Measurements from ENCODE around the gene SFXN3.

The SFXN3 gene

DNA sequence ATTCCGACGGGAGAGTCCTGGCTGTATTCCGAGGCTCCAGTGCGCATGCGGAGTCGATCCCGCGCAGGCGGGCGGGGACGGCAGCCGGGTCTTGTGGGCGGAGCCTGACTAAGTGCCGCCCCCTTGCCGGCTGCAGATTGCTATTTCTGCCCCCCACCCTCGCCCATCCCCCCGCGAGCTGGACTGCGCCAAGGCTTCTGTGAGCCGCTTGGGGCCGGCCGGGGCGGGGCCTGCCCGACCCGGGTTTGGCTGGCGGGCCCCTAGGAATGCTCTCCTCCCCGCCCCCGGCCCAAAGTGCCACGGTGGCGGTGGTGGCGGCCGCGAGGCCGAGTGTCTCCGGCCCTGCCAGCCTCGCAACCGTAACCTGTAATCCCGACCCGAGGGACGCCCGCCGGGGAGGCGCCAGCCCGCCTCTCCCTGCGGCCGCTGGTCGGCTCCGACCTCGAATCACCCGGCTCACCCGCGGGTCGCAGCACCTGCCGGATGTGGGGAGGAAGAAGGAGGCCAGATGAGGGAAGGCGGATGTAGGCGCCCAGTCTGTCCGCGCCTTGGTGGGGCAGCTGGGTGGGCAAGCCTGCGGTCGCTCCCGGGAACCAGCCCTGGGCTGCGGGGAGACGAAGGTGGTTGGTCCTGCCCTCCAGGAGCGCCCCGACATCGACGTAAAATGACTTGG lies 30.1 kb downstream of the SFXN3 start:
- Histone ChIP-seq H3K4me3 (ENCODE audit: low read depth in 1 of 2, low read length in 2 of 2) (peak overlapping the region; percentile 67 to 71), H3K4me2 (ENCODE audit: insufficient read depth, low read length) (peak overlapping the region; percentile 77), H3K9me3 (ENCODE audit: insufficient read depth, low read length, severe bottlenecking) (no peaks in the 10 kb centered on the region), H3K27ac (ENCODE audit: low read length) (peak overlapping the region; percentile 99), H3K27me3 (ENCODE audit: insufficient read depth, low read length, poor library complexity) (no peaks in the 10 kb centered on the region), H3K9ac (ENCODE audit: low read depth, low read length) (peak overlapping the region; percentile 92), H3K4me1 (ENCODE audit: insufficient read depth, low read length) (peaks cover 61% of the 10 kb centered on the region), H3K36me3 (ENCODE audit: insufficient read depth, low read length) (peaks cover 24% of the 10 kb centered on the region), H4K20me1 (ENCODE audit: insufficient read depth, low read length) (peaks cover 25% of the 10 kb centered on the region), H2AFZ (ENCODE audit: low read depth, low read length) (peak overlapping the region; percentile 97), H3K79me2 (ENCODE audit: insufficient read depth, low read length) (peaks cover 49% of the 10 kb centered on the region)
- no peak for TF ChIP-seq EZH2 (IDR thresholded peaks at IDR 0.05; ENCODE audit: borderline replicate concordance, low read depth, low read length, severe bottlenecking)
- TF ChIP-seq, protein P1, sequence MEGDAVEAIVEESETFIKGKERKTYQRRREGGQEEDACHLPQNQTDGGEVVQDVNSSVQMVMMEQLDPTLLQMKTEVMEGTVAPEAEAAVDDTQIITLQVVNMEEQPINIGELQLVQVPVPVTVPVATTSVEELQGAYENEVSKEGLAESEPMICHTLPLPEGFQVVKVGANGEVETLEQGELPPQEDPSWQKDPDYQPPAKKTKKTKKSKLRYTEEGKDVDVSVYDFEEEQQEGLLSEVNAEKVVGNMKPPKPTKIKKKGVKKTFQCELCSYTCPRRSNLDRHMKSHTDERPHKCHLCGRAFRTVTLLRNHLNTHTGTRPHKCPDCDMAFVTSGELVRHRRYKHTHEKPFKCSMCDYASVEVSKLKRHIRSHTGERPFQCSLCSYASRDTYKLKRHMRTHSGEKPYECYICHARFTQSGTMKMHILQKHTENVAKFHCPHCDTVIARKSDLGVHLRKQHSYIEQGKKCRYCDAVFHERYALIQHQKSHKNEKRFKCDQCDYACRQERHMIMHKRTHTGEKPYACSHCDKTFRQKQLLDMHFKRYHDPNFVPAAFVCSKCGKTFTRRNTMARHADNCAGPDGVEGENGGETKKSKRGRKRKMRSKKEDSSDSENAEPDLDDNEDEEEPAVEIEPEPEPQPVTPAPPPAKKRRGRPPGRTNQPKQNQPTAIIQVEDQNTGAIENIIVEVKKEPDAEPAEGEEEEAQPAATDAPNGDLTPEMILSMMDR (IDR thresholded peaks at IDR 0.05; ENCODE audit: borderline replicate concordance, extremely low read depth, low read length, poor library complexity, severe bottlenecking): peak; percentile 2
- ATAC-seq (ENCODE audit: insufficient read depth, low read depth): peak; percentile 72
- peak; percentile 96 for DNase-seq

DNA sequence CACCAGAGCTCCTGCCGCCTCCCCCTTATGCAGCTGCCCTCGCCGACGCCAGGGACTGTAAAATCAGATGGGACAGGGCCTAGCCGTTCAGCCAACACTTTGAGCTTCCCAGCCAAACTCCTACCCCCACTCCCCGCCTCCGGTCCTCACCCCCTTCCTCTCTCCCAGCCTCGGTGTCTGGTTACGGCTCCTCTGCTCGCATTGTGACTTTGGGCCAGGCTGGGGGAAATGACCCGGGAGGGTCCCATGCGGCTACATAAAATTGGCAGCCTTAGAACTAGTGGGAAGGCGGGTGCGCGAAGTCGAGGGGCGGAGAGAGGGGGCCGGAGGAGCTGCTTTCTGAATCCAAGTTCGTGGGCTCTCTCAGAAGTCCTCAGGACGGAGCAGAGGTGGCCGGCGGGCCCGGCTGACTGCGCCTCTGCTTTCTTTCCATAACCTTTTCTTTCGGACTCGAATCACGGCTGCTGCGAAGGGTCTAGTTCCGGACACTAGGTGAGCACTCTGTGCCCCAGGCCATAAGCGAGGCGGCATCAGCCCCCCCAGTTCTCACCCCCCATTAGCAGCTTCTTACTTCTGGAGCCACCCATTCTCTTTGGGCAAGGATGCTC lies 30.7 kb downstream of the SFXN3 start, which contains the start of gene KAZALD1:
TSS of gene KAZALD1 (plus strand) at position 366 of the 608 bp plus-strand sequence. CDS start 604 bp downstream, outside the sequence.
- H3K27me3 ChIP-seq (ENCODE audit: insufficient read depth, low read length, poor library complexity): no peaks in the 10 kb centered on the region
- peak within 1 kb of the TSS; percentile 67 to 71 for H3K4me3 ChIP-seq (ENCODE audit: low read depth in 1 of 2, low read length in 2 of 2)
- peak within 1 kb of the TSS; percentile 99 for H3K27ac ChIP-seq (ENCODE audit: low read length)
- no peak for TF ChIP-seq EZH2 (IDR thresholded peaks at IDR 0.05; ENCODE audit: borderline replicate concordance, low read depth, low read length, severe bottlenecking)
- TF ChIP-seq, protein P1 (IDR thresholded peaks at IDR 0.05; ENCODE audit: borderline replicate concordance, extremely low read depth, low read length, poor library complexity, severe bottlenecking): peak; percentile 1
- DNase-seq (no peak), ATAC-seq (ENCODE audit: insufficient read depth, low read depth) (no peak)
- H4K20me1 ChIP-seq (ENCODE audit: insufficient read depth, low read length): peaks cover 19% of the 10 kb centered on the region
- H2AFZ ChIP-seq (ENCODE audit: low read depth, low read length): peak within 1 kb of the TSS; percentile 97
- peak within 1 kb of the TSS; percentile 77 for H3K4me2 ChIP-seq (ENCODE audit: insufficient read depth, low read length)
- H3K4me1 ChIP-seq (ENCODE audit: insufficient read depth, low read length): peaks cover 55% of the 10 kb centered on the region
- H3K9me3 ChIP-seq (ENCODE audit: insufficient read depth, low read length, severe bottlenecking): no peaks in the 10 kb centered on the region
- peak within 1 kb of the TSS; percentile 92 for H3K9ac ChIP-seq (ENCODE audit: low read depth, low read length)
- peaks cover 17% of the 10 kb centered on the region for H3K36me3 ChIP-seq (ENCODE audit: insufficient read depth, low read length)
- peaks cover 42% of the 10 kb centered on the region for H3K79me2 ChIP-seq (ENCODE audit: insufficient read depth, low read length)

DNA sequence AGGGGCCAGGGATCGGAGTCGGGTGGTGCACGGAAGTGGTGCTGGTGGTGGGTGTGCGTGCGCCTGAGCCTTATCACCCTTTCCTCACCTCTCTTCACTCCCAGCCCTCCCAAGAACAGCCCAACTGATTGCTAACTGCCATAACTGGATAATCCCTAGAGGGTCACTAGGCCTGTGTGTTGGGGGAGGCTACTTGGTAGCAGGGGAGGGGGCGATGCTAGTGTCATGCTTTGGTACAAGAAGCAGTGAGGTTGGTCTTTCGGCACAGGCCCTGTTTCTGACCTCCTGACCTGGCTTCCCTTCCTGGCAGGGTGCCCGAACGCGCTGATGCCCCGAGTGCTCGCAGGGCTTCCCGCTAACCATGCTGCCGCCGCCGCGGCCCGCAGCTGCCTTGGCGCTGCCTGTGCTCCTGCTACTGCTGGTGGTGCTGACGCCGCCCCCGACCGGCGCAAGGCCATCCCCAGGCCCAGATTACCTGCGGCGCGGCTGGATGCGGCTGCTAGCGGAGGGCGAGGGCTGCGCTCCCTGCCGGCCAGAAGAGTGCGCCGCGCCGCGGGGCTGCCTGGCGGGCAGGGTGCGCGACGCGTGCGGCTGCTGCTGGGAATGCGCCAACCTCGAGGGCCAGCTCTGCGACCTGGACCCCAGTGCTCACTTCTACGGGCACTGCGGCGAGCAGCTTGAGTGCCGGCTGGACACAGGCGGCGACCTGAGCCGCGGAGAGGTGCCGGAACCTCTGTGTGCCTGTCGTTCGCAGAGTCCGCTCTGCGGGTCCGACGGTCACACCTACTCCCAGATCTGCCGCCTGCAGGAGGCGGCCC lies 31.4 kb downstream of the SFXN3 start:
- no peak for TF ChIP-seq EZH2 (IDR thresholded peaks at IDR 0.05; ENCODE audit: borderline replicate concordance, low read depth, low read length, severe bottlenecking)
- TF ChIP-seq, protein P1 (IDR thresholded peaks at IDR 0.05; ENCODE audit: borderline replicate concordance, extremely low read depth, low read length, poor library complexity, severe bottlenecking): no peak
- Histone ChIP-seq H3K4me2 (ENCODE audit: insufficient read depth, low read length) (peak overlapping the region; percentile 77), H3K4me3 (ENCODE audit: low read depth in 1 of 2, low read length in 2 of 2) (peak overlapping the region in 1 of 2 experiments; percentile 71; a peak in 2 of 4 replicates), H4K20me1 (ENCODE audit: insufficient read depth, low read length) (peaks cover 13% of the 10 kb centered on the region), H3K79me2 (ENCODE audit: insufficient read depth, low read length) (peaks cover 35% of the 10 kb centered on the region), H3K27ac (ENCODE audit: low read length) (peak overlapping the region; percentile 99), H3K9ac (ENCODE audit: low read depth, low read length) (peak overlapping the region; percentile 92), H3K4me1 (ENCODE audit: insufficient read depth, low read length) (peaks cover 52% of the 10 kb centered on the region), H3K36me3 (ENCODE audit: insufficient read depth, low read length) (peaks cover 10% of the 10 kb centered on the region), H3K9me3 (ENCODE audit: insufficient read depth, low read length, severe bottlenecking) (no peaks in the 10 kb centered on the region), H2AFZ (ENCODE audit: low read depth, low read length) (0 out of 2 replicates have a peak overlapping the region, but pooled peaks have one; percentile 21), H3K27me3 (ENCODE audit: insufficient read depth, low read length, poor library complexity) (no peaks in the 10 kb centered on the region)
- ATAC-seq (ENCODE audit: insufficient read depth, low read depth) (no peak), DNase-seq (no peak)

Measured in DND-41 (cell line).